IMR-90 (cell line): ENCODE results near the gene HOXD9. TPM values are rescaled to one million over a fixed set of nuclear protein-coding genes. Genes with fewer than 3 reads are reported as not detected.
A peak's percentile ranks its signal among the peaks of the same experiment; 100 is the strongest.

Experiments used
- ATAC-seq: fragments of 200-7000 bp; cut with Tn5 transposase; 2 replicates; pipeline ENCODE4 v1.9.1; 2020; ENCODE audit warnings: low read depth, mild to moderate bottlenecking, moderate library complexity
- BruUV-seq: library from RNA; stranded (reverse); fragments of 400-500 nt; replicated peaks from 2 replicates; lab custom pipeline; 2021; lab: Mats Ljungman, UMichigan
- CTCF ChIA-PET: fragments of 300-600 bp; formaldehyde crosslinking; extraction: SDS; loops from one replicate; lab custom pipeline; 2021; ENCODE audit warnings: antibody characterized with exemption; lab: Yijun Ruan, JAX
- POLR2A ChIA-PET: fragments of 300-600 bp; sonication (Branson Sonifier 250); formaldehyde crosslinking; loops from one replicate; lab custom pipeline; 2022; ENCODE audit warnings: antibody characterized with exemption; ENCODE audit not compliant: unreplicated experiment; lab: Charles Lee
- DNase-seq: peaks from one replicate; pipeline ENCODE4 v3.0.0; 2013
- H2AFZ ChIP-seq: replicated peaks from 2 replicates; pipeline ENCODE3; 2013; ENCODE audit warnings: low read length, mild to moderate bottlenecking; ENCODE audit not compliant: poor library complexity
- H2AK5ac ChIP-seq: 2 replicates; pipeline ENCODE4 v1.6.1; 2013; ENCODE audit warnings: low read depth, low read length, inconsistent platforms
- H2AK9ac ChIP-seq: replicated peaks from 2 replicates; pipeline ENCODE3; 2013; ENCODE audit warnings: mild to moderate bottlenecking, low read depth, low read length, moderate library complexity; ENCODE audit not compliant: poor library complexity
- H2BK120ac ChIP-seq: 2 replicates; pipeline ENCODE4 v1.6.1; 2013; ENCODE audit warnings: low read depth, low read length, inconsistent platforms
- H2BK15ac ChIP-seq: 3 replicates; pipeline ENCODE4 v1.6.1; 2013; ENCODE audit warnings: low read depth, low read length, inconsistent platforms
- H2BK20ac ChIP-seq: 2 replicates; pipeline ENCODE4 v1.6.1; 2013; ENCODE audit warnings: low read depth, mild to moderate bottlenecking, inconsistent platforms, low read length, moderate library complexity
- H2BK5ac ChIP-seq: 2 replicates; pipeline ENCODE4 v1.6.1; 2013; ENCODE audit warnings: mild to moderate bottlenecking, low read depth, low read length, inconsistent platforms; ENCODE audit not compliant: poor library complexity, severe bottlenecking
- H3K14ac ChIP-seq: replicated peaks from 2 replicates; pipeline ENCODE4 v1.6.1; 2013; ENCODE audit warnings: low read depth, low read length, inconsistent platforms
- H3K18ac ChIP-seq: 2 replicates; pipeline ENCODE4 v1.6.1; 2013; ENCODE audit warnings: low read depth, low read length, control low read depth
- H3K23ac ChIP-seq: 2 replicates; pipeline ENCODE4 v1.6.1; 2013; ENCODE audit warnings: low read depth, low read length, inconsistent platforms
- H3K27ac ChIP-seq: 2 replicates; pipeline ENCODE4 v1.5.1; 2013; ENCODE audit warnings: mild to moderate bottlenecking, control low read depth, low read length; ENCODE audit not compliant: insufficient read depth
- H3K27me3 ChIP-seq: 2 replicates; pipeline ENCODE4 v1.6.1; 2013; ENCODE audit warnings: low read length; ENCODE audit not compliant: control insufficient read depth, insufficient read depth
- H3K36me3 ChIP-seq: 2 replicates; pipeline ENCODE4 v1.6.1; 2013; ENCODE audit warnings: low read length, mixed read lengths; ENCODE audit not compliant: control insufficient read depth, insufficient read depth
- H3K4ac ChIP-seq: 2 replicates; pipeline ENCODE4 v1.6.1; 2013; ENCODE audit warnings: low read depth, low read length, inconsistent platforms
- H3K4me1 ChIP-seq: 2 replicates; pipeline ENCODE4 v1.6.1; 2013; ENCODE audit warnings: low read length, mixed read lengths; ENCODE audit not compliant: control insufficient read depth, insufficient read depth
- H3K4me2 ChIP-seq: 2 replicates; pipeline ENCODE4 v1.6.1; 2013; ENCODE audit warnings: low read depth, mild to moderate bottlenecking, control low read depth, low read length, moderate library complexity
- H3K4me3 ChIP-seq: 2 replicates; pipeline ENCODE4 v1.5.1; 2013; ENCODE audit warnings: low read depth, mild to moderate bottlenecking, control low read depth, low read length, moderate library complexity; ENCODE audit not compliant: insufficient read depth
- H3K56ac ChIP-seq: 2 replicates; pipeline ENCODE4 v1.6.1; 2013; ENCODE audit warnings: low read length, inconsistent platforms; ENCODE audit not compliant: insufficient read depth; ENCODE audit errors: extremely low read depth
- H3K79me1 ChIP-seq, 2 experiments: 2 replicates each; pipeline ENCODE4 v1.6.1; 2013; ENCODE audit warnings: low read length in 2 of 2, inconsistent platforms in 1 of 2, low read depth in 1 of 2
- H3K9ac ChIP-seq: 2 replicates; pipeline ENCODE4 v1.6.1; 2013; ENCODE audit warnings: low read depth, low read length, control low read depth
- H3K9me1 ChIP-seq: 2 replicates; pipeline ENCODE4 v1.6.1; 2013; ENCODE audit warnings: low read length, inconsistent platforms; ENCODE audit not compliant: insufficient read depth
- H3K9me3 ChIP-seq: 2 replicates; pipeline ENCODE4 v1.6.1; 2013; ENCODE audit warnings: low read length; ENCODE audit not compliant: control insufficient read depth, insufficient read depth
- H4K20me1 ChIP-seq: 2 replicates; pipeline ENCODE4 v1.6.1; 2013; ENCODE audit warnings: low read length, inconsistent platforms; ENCODE audit not compliant: insufficient read depth
- H4K5ac ChIP-seq: 2 replicates; pipeline ENCODE4 v1.6.1; 2013; ENCODE audit warnings: mild to moderate bottlenecking, low read depth, low read length, control low read depth
- H4K8ac ChIP-seq, 2 experiments: 2 replicates each; pipeline ENCODE4 v1.6.1; 2013; ENCODE audit warnings: low read depth in 2 of 2, low read length in 2 of 2, control low read depth in 1 of 2, inconsistent platforms in 1 of 2
- H4K91ac ChIP-seq: 2 replicates; pipeline ENCODE4 v1.6.1; 2013; ENCODE audit warnings: low read depth, low read length, inconsistent platforms; ENCODE audit not compliant: insufficient read depth
- CHD1 ChIP-seq: IDR thresholded peaks from 2 replicates; pipeline ENCODE4 v1.6.1; 2012; ENCODE audit warnings: low read depth, low read length, improper control_type of control experiment
- FOS ChIP-seq: fragments of 150-350 bp; IDR thresholded peaks from 2 replicates; pipeline ENCODE4 v1.6.1; 2016; ENCODE audit warnings: low read depth, low read length
- MAFK ChIP-seq: IDR thresholded peaks from 2 replicates; pipeline ENCODE4 v1.6.1; 2012; ENCODE audit warnings: low read depth, low read length, improper control_type of control experiment
- NFE2L2 ChIP-seq: fragments of 150-350 bp; IDR thresholded peaks from 2 replicates; pipeline ENCODE4 v1.6.1; 2016; ENCODE audit warnings: low read depth, mild to moderate bottlenecking, low read length
- POLR2A ChIP-seq: IDR thresholded peaks from 2 replicates; pipeline ENCODE4 v1.6.1; 2012; ENCODE audit warnings: mild to moderate bottlenecking, low read depth, low read length
- RAD21 ChIP-seq: IDR thresholded peaks from 2 replicates; pipeline ENCODE4 v1.6.1; 2012; ENCODE audit warnings: low read length, improper control_type of control experiment
- RCOR1 ChIP-seq: IDR thresholded peaks from 2 replicates; pipeline ENCODE4 v1.6.1; 2012; ENCODE audit warnings: mild to moderate bottlenecking, low read length, improper control_type of control experiment; ENCODE audit not compliant: insufficient replicate concordance
- SMC3 ChIP-seq: fragments of 150-350 bp; IDR thresholded peaks from 2 replicates; pipeline ENCODE4 v1.6.1; 2016; ENCODE audit warnings: low read depth, mild to moderate bottlenecking, antibody characterized with exemption, low read length, moderate library complexity
- WGBS, 2 experiments: methylation state at CpG; one replicate each; pipeline versions ENCODE4 v1.1.5 to v1.1.7; 2013; ENCODE audit warnings: missing lambda C conversion rate in 2 of 2; ENCODE audit not compliant: insufficient read length in 1 of 2; ENCODE audit errors: extremely low coverage in 2 of 2; 5-methylcytosine and 5-hydroxymethylcytosine counted together
- dilution Hi-C: fragments of 300-500 bp; cut with HindIII; formaldehyde crosslinking; loops from one replicate; pipeline ENCODE4 v1.14.3; 2018; ENCODE audit warnings: low sequenced_read_pairs; ENCODE audit not compliant: unreplicated experiment
- in situ Hi-C: fragments of 300-500 bp; cut with MboI; formaldehyde crosslinking; loops from 3 replicates; pipeline ENCODE4 v1.14.3; 2019; ENCODE audit warnings: low sequenced_read_pairs, inconsistent platforms, mixed read lengths
- intact Hi-C: fragments of 100-400 bp; cut with micrococcal nuclease; formaldehyde crosslinking; loops from 2 replicates; pipeline ENCODE4 v1.10.0; 2022
- polyA plus RNA-seq, 3 experiments: library from polyadenylated mRNA; depleted of rRNA; stranded (reverse); fragments of >200 nt; gene quantifications; 2 replicates each; pipeline ENCODE4 v1.2.3, GENCODE V29; 2012; ENCODE audit warnings: low replicate concordance in 1 of 3
- total RNA-seq: library from RNA; depleted of rRNA; stranded (reverse); fragments of >200 nt; gene quantifications from 2 replicates; pipeline ENCODE4 v1.2.3, GENCODE V29; 2012
- TF ChIP-seq, protein P1 (sequence below): fragments of 150-350 bp; IDR thresholded peaks from 2 replicates; pipeline ENCODE4 v1.6.1; 2017; ENCODE audit warnings: mild to moderate bottlenecking, antibody characterized with exemption, low read length, low read depth
- TF ChIP-seq, protein P2 (sequence below): fragments of 150-350 bp; IDR thresholded peaks from 2 replicates; pipeline ENCODE4 v1.6.1; 2016; ENCODE audit warnings: low read depth, mild to moderate bottlenecking, low read length, moderate library complexity, borderline replicate concordance
- TF ChIP-seq, protein P3 (sequence below): conservative IDR thresholded peaks from 2 replicates; pipeline ENCODE4 v1.5.1; 2012; ENCODE audit warnings: mild to moderate bottlenecking, low read depth, low read length, improper control_type of control experiment

HOXD9 gene
- total and polyA plus RNA-seq, 2 of the 4 experiments (the other 2 are of a cell fraction), result not detected

DNA sequence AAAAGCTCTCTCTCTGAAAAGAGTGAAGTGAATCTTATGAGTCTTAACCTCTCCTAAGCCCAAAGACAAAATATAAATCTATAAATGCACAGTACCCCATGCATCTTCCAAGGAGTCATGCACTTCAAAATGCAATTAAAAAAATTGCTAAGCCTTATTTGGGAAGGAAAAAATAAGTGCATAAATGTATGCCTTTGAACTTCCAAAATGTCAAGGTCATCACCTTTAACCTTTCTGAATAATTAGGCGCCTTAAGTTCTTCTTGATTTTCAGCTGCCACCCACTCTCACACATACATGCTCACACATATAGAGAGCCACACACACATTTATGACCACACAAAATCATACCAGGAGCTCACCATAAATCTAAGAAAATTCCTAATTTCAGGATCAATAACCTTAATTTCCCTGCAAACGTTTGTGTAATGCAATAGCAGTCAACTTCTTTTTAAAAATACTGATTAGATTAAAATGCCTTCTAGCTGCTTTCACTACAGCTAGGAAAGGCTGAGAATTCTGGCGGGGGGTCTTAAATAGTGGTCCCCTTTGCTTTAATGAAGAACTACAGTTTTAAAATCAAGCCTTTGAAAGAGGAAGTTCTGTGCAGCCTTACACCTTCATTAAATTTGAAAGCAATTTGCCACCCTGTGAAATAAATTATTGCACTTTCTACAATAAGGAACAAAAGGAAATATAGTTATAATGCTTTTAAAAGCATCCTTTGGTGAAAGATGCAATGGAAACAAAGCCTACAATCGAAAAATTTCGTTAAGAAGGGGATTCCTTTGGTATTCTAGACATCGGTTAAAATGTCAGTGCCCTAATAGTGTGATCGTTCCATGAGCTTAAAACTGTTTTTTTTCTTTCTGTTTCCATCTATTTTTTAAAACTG is 11.9 kb upstream of the HOXD9 start (continued):
- TF ChIP-seq CHD1 (no peak), RAD21 (no peak)

DNA sequence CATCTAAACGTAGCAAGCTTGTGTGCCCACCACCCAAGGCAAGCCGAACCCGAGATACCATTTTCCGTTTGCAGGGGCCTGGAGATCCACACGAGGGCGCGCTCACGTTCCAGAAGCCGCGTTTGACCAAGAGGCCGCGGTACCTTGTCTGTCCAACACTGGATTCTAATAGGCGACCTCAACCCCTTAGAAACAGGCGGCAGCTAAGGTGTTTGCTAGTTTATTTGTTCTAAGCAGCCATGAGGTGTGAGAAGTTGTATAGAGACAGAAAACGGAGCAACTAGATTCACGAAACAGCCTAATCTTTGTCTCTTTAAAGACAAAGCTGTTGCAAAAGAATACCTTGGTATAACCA is 11.2 kb upstream of the HOXD9 start:
- no peak overlapping the region for H2AK5ac ChIP-seq
- CTCF ChIA-PET, result interaction anchor here (0.6 to 1.3 kb wide), 3 partner anchors 13 to 543 kb away, joined by 3 to 4 read pairs (median 3); no protein-coding TSS in a partner anchor
- POLR2A ChIA-PET, result no interaction called here
- no peaks in the 10 kb centered on the region for H3K36me3 ChIP-seq
- H3K4me3 ChIP-seq, result no peak overlapping the region
- H2AFZ ChIP-seq, result no peak overlapping the region
- H4K91ac ChIP-seq, result no peak overlapping the region
- no peak overlapping the region for H3K4me2 ChIP-seq
- H3K56ac ChIP-seq, result no peak overlapping the region
- H2BK20ac ChIP-seq, result no peak overlapping the region
- no peaks in the 10 kb centered on the region for H3K9me1 ChIP-seq
- TF ChIP-seq CHD1 (no peak), FOS (no peak), POLR2A (no peak), RCOR1 (no peak), SMC3 (0 out of 2 replicates have a peak, but pooled peaks have one; percentile 9), NFE2L2 (no peak), MAFK (no peak)
- TF ChIP-seq, protein P1, sequence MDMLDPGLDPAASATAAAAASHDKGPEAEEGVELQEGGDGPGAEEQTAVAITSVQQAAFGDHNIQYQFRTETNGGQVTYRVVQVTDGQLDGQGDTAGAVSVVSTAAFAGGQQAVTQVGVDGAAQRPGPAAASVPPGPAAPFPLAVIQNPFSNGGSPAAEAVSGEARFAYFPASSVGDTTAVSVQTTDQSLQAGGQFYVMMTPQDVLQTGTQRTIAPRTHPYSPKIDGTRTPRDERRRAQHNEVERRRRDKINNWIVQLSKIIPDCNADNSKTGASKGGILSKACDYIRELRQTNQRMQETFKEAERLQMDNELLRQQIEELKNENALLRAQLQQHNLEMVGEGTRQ, result no peak
- TF ChIP-seq, protein P2, sequence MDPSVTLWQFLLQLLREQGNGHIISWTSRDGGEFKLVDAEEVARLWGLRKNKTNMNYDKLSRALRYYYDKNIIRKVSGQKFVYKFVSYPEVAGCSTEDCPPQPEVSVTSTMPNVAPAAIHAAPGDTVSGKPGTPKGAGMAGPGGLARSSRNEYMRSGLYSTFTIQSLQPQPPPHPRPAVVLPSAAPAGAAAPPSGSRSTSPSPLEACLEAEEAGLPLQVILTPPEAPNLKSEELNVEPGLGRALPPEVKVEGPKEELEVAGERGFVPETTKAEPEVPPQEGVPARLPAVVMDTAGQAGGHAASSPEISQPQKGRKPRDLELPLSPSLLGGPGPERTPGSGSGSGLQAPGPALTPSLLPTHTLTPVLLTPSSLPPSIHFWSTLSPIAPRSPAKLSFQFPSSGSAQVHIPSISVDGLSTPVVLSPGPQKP, result no peak
- TF ChIP-seq, protein P3, sequence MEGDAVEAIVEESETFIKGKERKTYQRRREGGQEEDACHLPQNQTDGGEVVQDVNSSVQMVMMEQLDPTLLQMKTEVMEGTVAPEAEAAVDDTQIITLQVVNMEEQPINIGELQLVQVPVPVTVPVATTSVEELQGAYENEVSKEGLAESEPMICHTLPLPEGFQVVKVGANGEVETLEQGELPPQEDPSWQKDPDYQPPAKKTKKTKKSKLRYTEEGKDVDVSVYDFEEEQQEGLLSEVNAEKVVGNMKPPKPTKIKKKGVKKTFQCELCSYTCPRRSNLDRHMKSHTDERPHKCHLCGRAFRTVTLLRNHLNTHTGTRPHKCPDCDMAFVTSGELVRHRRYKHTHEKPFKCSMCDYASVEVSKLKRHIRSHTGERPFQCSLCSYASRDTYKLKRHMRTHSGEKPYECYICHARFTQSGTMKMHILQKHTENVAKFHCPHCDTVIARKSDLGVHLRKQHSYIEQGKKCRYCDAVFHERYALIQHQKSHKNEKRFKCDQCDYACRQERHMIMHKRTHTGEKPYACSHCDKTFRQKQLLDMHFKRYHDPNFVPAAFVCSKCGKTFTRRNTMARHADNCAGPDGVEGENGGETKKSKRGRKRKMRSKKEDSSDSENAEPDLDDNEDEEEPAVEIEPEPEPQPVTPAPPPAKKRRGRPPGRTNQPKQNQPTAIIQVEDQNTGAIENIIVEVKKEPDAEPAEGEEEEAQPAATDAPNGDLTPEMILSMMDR, result peak; percentile 50
- H3K9me3 ChIP-seq, result peaks cover 7% of the 10 kb centered on the region
- H3K27me3 ChIP-seq, result peaks cover 89% of the 10 kb centered on the region
- H4K20me1 ChIP-seq, result no peaks in the 10 kb centered on the region
- H3K23ac ChIP-seq, result no peak overlapping the region
- no peak overlapping the region for H3K9ac ChIP-seq
- H2BK120ac ChIP-seq, result no peak overlapping the region
- 1% methylated on average over 7 of the region's 16 CpGs; no CpG with 5 or more reads in 1 of the 2 experiments for WGBS, 2 experiments
- H3K14ac ChIP-seq, result no peak overlapping the region
- H4K8ac ChIP-seq, result no peak overlapping the region
- dilution Hi-C loops (no loop called here), intact Hi-C loops (loop anchor here (1.0 kb wide), 1 partner anchor 24 kb away; no protein-coding TSS in a partner anchor), in situ Hi-C loops (no loop called here)
- no peak overlapping the region for H3K18ac ChIP-seq
- no TSS peak for BruUV-seq
- H3K27ac ChIP-seq, result no peak overlapping the region
- no peak overlapping the region for H3K4ac ChIP-seq
- DNase-seq (peak; percentile 28), ATAC-seq (0 out of 2 replicates have a peak, but pooled peaks have one; percentile 50)
- no peaks in the 10 kb centered on the region for H3K79me1 ChIP-seq
- H3K4me1 ChIP-seq, result no peaks in the 10 kb centered on the region
- no peak overlapping the region for H4K5ac ChIP-seq
- H2BK15ac ChIP-seq, result no peak overlapping the region
- H2BK5ac ChIP-seq, result no peak overlapping the region
- no peak overlapping the region for H2AK9ac ChIP-seq
